Measurements from ENCODE around the gene MAP3K7CL.

- no peak for TF ChIP-seq EZH2 (IDR thresholded peaks at IDR 0.05; ENCODE audit: borderline replicate concordance)
- TF ChIP-seq, protein P1, sequence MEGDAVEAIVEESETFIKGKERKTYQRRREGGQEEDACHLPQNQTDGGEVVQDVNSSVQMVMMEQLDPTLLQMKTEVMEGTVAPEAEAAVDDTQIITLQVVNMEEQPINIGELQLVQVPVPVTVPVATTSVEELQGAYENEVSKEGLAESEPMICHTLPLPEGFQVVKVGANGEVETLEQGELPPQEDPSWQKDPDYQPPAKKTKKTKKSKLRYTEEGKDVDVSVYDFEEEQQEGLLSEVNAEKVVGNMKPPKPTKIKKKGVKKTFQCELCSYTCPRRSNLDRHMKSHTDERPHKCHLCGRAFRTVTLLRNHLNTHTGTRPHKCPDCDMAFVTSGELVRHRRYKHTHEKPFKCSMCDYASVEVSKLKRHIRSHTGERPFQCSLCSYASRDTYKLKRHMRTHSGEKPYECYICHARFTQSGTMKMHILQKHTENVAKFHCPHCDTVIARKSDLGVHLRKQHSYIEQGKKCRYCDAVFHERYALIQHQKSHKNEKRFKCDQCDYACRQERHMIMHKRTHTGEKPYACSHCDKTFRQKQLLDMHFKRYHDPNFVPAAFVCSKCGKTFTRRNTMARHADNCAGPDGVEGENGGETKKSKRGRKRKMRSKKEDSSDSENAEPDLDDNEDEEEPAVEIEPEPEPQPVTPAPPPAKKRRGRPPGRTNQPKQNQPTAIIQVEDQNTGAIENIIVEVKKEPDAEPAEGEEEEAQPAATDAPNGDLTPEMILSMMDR (IDR thresholded peaks at IDR 0.05; ENCODE audit: poor library complexity), result no peak
Observed at GRCh38 chr21:29209696-29210095, 79.3 kb downstream of the MAP3K7CL start.
